Measurements from ENCODE around the gene TMEM98. TPM values are rescaled to one million over a fixed set of nuclear protein-coding genes. Genes with fewer than 3 reads are reported as not detected.

The TMEM98 gene
- total and polyA plus RNA-seq, 10 donors: 5.4 to 41.1 (median 14.5) TPM

DNA sequence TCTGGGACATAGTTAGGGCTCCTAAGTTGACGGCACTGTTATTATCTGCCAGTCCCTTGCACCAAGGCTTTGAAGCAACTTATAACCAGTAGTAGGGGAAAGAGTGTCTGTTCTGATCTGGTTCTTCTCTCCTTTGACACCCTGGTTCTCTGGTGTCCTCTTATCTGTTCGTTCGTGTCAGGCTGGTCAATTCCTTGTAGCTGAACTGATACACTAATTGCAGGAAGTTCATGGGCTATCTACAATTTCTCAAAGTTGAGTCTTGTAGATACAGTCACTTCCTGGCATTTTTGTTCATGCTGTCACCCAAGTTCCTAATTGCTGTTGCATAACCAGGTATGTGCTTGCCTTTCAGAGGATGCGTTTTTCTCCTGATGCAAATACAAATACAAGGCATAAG lies 33.7 kb upstream of the TMEM98 start:
- intact Hi-C loops (cut with DNase I; ENCODE audit: low total_unique reads): no loop called here
- WGBS, 5 donors: 61 to 76% (median 68%) methylated on average over 4 of the region's 4 CpGs
- Histone ChIP-seq H3K27ac (no peak overlapping the region), H3K27me3 (replicated peaks in 1 of 7) (no peaks in the 10 kb centered on the region), H3K9me3 (no peaks in the 10 kb centered on the region), H3K4me3 (no peak overlapping the region), H3K4me1 (no peaks in the 10 kb centered on the region), H3K36me3 (no peaks in the 10 kb centered on the region)
- DNase-seq: no peak
- TF ChIP-seq POLR2A (IDR thresholded peaks at IDR 0.05) (no peak), POLR2AphosphoS5 (IDR thresholded peaks at IDR 0.05) (no peak), CTCF (IDR thresholded peaks at IDR 0.05 in 8 of 11, conservative IDR thresholded peaks at IDR 0.05 in 3 of 11) (no peak)

- 60 to 75% (median 66%) methylated on average over 2 of the region's 2 CpGs for WGBS, 5 donors
- no peaks in the 10 kb centered on the region for H3K9me3 ChIP-seq
- H3K4me3 ChIP-seq: no peak overlapping the region
- H3K36me3 ChIP-seq: no peaks in the 10 kb centered on the region
- no peak overlapping the region for H3K27ac ChIP-seq
- DNase-seq: no peak
- intact Hi-C loops (cut with DNase I; ENCODE audit: low total_unique reads): no loop called here
- H3K27me3 ChIP-seq (replicated peaks in 1 of 7): no peaks in the 10 kb centered on the region
- no peaks in the 10 kb centered on the region for H3K4me1 ChIP-seq
- TF ChIP-seq CTCF (IDR thresholded peaks at IDR 0.05 in 8 of 11, conservative IDR thresholded peaks at IDR 0.05 in 3 of 11) (no peak), POLR2A (IDR thresholded peaks at IDR 0.05) (no peak), POLR2AphosphoS5 (IDR thresholded peaks at IDR 0.05) (no peak)
Observed at GRCh38 chr17:32896647-32897258, 31.2 kb upstream of the TMEM98 start.

GRCh38 chr17:32899236-32900013 lies 28.5 kb upstream of the TMEM98 start:
- DNase-seq: no peak
- no peak for TF ChIP-seq CTCF (IDR thresholded peaks at IDR 0.05 in 8 of 11, conservative IDR thresholded peaks at IDR 0.05 in 3 of 11)
- no peak for TF ChIP-seq POLR2AphosphoS5 (IDR thresholded peaks at IDR 0.05)
- no peak for TF ChIP-seq POLR2A (IDR thresholded peaks at IDR 0.05)
- intact Hi-C loops (cut with DNase I; ENCODE audit: low total_unique reads): no loop called here
- Histone ChIP-seq H3K4me3 (no peak overlapping the region), H3K36me3 (no peaks in the 10 kb centered on the region), H3K9me3 (no peaks in the 10 kb centered on the region), H3K27me3 (replicated peaks in 1 of 7) (no peaks in the 10 kb centered on the region), H3K4me1 (peaks cover 0 to 3% (median 0%) of the 10 kb centered on the region in 6 donors), H3K27ac (no peak overlapping the region)
- 80 to 87% (median 81%) methylated on average over 2 of the region's 2 CpGs for WGBS, 5 donors

DNA sequence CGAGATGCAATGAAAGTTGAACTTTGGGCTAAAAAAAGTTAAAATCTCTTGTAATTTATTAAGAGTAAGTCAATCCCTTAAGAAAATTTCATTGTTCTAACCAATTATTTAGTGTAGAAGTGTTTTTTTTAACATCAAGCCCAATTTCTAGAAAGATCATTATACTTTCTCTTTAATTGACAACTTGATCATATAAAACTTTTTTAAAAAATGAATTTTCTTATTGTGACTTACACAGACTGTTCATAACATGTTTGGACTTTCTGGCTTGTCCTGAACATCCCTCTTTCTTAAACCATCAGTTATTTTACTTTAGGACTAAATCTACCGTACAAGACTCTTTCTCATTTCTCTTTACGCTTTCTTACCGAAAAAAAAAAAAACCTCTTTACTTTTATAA lies 26.2 kb upstream of the TMEM98 start:
- Histone ChIP-seq H3K4me3 (no peak overlapping the region), H3K9me3 (no peaks in the 10 kb centered on the region), H3K27ac (no peak overlapping the region), H3K36me3 (no peaks in the 10 kb centered on the region), H3K4me1 (peaks cover 0 to 4% (median 0%) of the 10 kb centered on the region in 6 donors), H3K27me3 (replicated peaks in 1 of 7) (peaks cover 0 to 4% (median 0%) of the 10 kb centered on the region in 7 donors)
- intact Hi-C loops (cut with DNase I; ENCODE audit: low total_unique reads): no loop called here
- WGBS, 5 donors: 92 to 99% (median 96%) methylated on average over 4 of the region's 4 CpGs
- no peak for TF ChIP-seq CTCF (IDR thresholded peaks at IDR 0.05 in 8 of 11, conservative IDR thresholded peaks at IDR 0.05 in 3 of 11)
- TF ChIP-seq POLR2AphosphoS5 (IDR thresholded peaks at IDR 0.05): no peak
- TF ChIP-seq POLR2A (IDR thresholded peaks at IDR 0.05): no peak
- no peak for DNase-seq

All from spleen (tissue), 11 donors.